Immature natural killer cell (primary cell): ENCODE data around the gene FLT3. TPM values are rescaled to one million over a fixed set of nuclear protein-coding genes. Genes with fewer than 3 reads are reported as not detected.

Source experiments
- DNase-seq, 3 donors: peaks; one replicate each; pipeline ENCODE4 v3.0.0; 2022; ENCODE audit warnings: mixed read lengths in 1 of 3
- H3K27ac Mint-ChIP-seq, 6 donors: one replicate each; pipeline ENCODE4 v1.8.0; 2020; ENCODE audit warnings: mixed read lengths in 6 of 6, mild to moderate bottlenecking in 5 of 6, inconsistent platforms in 4 of 6, moderate library complexity in 3 of 6
- H3K27me3 Mint-ChIP-seq, 3 donors: one replicate each; pipeline ENCODE4 v1.8.0; 2020 to 2021; ENCODE audit warnings: low read depth in 3 of 3, mild to moderate bottlenecking in 3 of 3, mixed read lengths in 3 of 3, moderate library complexity in 3 of 3, inconsistent platforms in 1 of 3
- H3K36me3 Mint-ChIP-seq, 3 donors: one replicate each; pipeline ENCODE4 v1.8.0; 2020; ENCODE audit warnings: mixed read lengths in 3 of 3, inconsistent platforms in 2 of 3, mild to moderate bottlenecking in 2 of 3
- H3K4me1 Mint-ChIP-seq, 2 donors: one replicate each; pipeline ENCODE4 v1.8.0; 2020; ENCODE audit warnings: inconsistent platforms in 2 of 2, mild to moderate bottlenecking in 2 of 2, mixed read lengths in 2 of 2, moderate library complexity in 1 of 2
- H3K4me3 Mint-ChIP-seq, 5 donors: one replicate each; pipeline ENCODE4 v1.8.0; 2020; ENCODE audit warnings: mild to moderate bottlenecking in 5 of 5, mixed read lengths in 5 of 5, inconsistent platforms in 3 of 5, moderate library complexity in 3 of 5
- H3K9me3 Mint-ChIP-seq, 6 donors: one replicate each; pipeline ENCODE4 v1.8.0; 2020; ENCODE audit warnings: mild to moderate bottlenecking in 6 of 6, mixed read lengths in 6 of 6, inconsistent platforms in 4 of 6, moderate library complexity in 3 of 6
- polyA plus RNA-seq, 3 donors: library from polyadenylated mRNA; unstranded; fragments of 300-500 nt; fragmentation: Illumina TruSeq; gene quantifications; one replicate each; pipeline ENCODE4 v1.2.3, GENCODE V29; 2021

FLT3 gene
- polyA plus RNA-seq, 3 donors from 2014 or later = 0.80 to 1.6 (median 1.2) TPM

DNA sequence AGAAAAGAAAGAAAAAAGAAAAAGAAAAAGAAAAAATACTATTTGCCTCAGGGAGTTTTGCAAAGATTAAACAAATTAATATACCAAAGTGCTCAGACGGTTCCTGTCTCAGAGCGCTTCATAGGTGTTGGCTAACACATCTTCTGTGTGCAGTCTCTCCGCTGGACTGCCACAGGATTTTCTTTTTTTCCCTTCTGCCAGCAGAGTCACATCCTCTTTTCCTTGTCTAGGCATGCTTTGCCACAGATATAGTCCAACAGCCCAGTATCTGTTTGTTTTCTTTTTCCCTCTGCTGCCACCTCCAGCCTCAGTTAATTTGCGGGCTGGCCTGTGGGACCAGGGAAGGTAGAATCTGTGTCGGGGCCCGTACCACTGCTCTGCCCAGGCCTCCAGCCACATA is 108.5 kb downstream of the FLT3 start:
- H3K27ac Mint-ChIP-seq = no peak overlapping the region
- no peaks in the 10 kb centered on the region for H3K36me3 Mint-ChIP-seq
- DNase-seq = no peak
- no peaks in the 10 kb centered on the region for H3K9me3 Mint-ChIP-seq
- no peak overlapping the region for H3K4me3 Mint-ChIP-seq
- H3K4me1 Mint-ChIP-seq = no peaks in the 10 kb centered on the region
- peaks cover 0 to 13% (median 2%) of the 10 kb centered on the region in 3 donors for H3K27me3 Mint-ChIP-seq

- no peak within 1 kb of the TSS for H3K27ac Mint-ChIP-seq
- no peaks in the 10 kb centered on the region for H3K36me3 Mint-ChIP-seq
- H3K9me3 Mint-ChIP-seq = no peaks in the 10 kb centered on the region
- H3K4me1 Mint-ChIP-seq = no peaks in the 10 kb centered on the region
- H3K4me3 Mint-ChIP-seq = no peak within 1 kb of the TSS
- peaks cover 0 to 6% (median 0%) of the 10 kb centered on the region in 3 donors for H3K27me3 Mint-ChIP-seq
- no peak for DNase-seq
These were observed 111.9 kb downstream of the FLT3 start, which contains the start of gene URAD for GRCh38 chr13:27988520-27988919. Gene URAD (minus strand): TSS chr13:27988693. CDS start chr13:27988637, 56 bp downstream.

DNA sequence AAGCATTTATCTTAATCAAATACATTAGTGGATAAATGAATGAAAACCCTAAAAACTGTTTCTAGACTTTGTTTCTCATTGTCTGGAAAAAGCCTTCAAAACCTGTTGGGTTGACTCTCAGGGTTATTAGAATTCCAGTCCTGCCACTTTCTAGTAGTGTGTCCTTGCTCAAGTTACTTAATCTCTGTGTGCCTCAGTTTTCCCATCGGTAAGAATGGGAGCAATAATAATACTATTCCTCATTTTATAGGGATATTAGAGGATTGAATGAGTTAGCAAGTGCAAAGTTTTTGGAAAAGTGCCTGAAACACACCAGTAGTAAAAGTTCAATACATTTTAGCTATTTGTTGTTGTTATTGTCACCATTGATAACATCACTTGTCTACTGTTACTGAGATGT is 114.8 kb downstream of the FLT3 start:
- no peak for DNase-seq
- Mint-ChIP-seq H3K4me3 (no peak overlapping the region), H3K36me3 (peaks cover 0 to 4% (median 0%) of the 10 kb centered on the region in 3 donors), H3K9me3 (no peaks in the 10 kb centered on the region), H3K27me3 (peaks cover 3 to 24% (median 4%) of the 10 kb centered on the region in 3 donors), H3K27ac (no peak overlapping the region), H3K4me1 (no peaks in the 10 kb centered on the region)

- Mint-ChIP-seq H3K9me3 (peaks cover 0 to 2% (median 0%) of the 10 kb centered on the region in 6 donors), H3K27ac (no peak overlapping the region), H3K36me3 (peaks cover 0 to 4% (median 0%) of the 10 kb centered on the region in 3 donors)
These were observed 118.0 kb downstream of the FLT3 start for GRCh38 chr13:27982361-27982760.

DNA sequence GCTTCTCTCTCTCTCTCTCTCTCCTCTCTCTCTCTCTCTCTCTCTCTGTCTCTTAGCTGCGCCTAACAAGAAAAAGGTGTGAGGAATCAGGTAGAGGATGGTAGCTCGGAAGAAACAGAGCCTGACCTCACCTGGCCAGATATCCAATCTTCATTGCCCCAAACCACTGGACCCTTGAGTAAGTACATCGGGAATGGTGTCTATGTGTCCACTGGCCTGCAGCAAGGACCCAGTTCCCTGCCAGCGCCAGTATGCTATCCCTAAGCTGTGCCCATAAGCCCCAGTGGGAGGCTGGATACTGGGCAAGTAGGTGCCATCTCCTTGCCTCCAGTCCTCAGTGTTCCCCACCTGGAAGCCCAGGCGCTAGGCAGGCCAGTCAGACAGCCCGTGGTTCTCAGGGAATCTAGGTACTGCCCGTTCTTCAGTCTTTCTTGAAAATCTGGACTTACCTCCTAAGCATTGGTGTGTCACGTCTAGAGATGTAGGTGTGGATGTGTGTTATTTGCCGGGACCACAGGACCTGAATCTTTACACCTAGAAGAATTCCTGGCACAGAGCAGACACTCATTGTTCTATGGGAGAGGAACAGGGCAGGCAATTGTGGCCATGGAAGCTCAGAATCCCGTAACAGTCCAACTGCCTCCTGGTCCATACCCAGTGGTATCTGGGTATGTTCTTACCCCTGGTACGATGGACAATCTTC is 119.2 kb downstream of the FLT3 start:
- Mint-ChIP-seq H3K4me3 (peak overlapping the region in 1 of 5 donors; percentile 46), H3K4me1 (peaks cover 0 to 6% of the 10 kb centered on the region in 2 donors), H3K36me3 (peaks cover 0 to 4% (median 0%) of the 10 kb centered on the region in 3 donors), H3K27ac (no peak overlapping the region), H3K27me3 (peaks cover 11 to 38% (median 26%) of the 10 kb centered on the region in 3 donors), H3K9me3 (peaks cover 0 to 2% (median 0%) of the 10 kb centered on the region in 6 donors)
- DNase-seq = no peak

More at GRCh38 chr13:27982361-27982760, 118.0 kb downstream of the FLT3 start:
- peaks cover 11 to 38% (median 20%) of the 10 kb centered on the region in 3 donors for H3K27me3 Mint-ChIP-seq
- H3K4me3 Mint-ChIP-seq = no peak overlapping the region
- H3K4me1 Mint-ChIP-seq = peaks cover 0 to 6% of the 10 kb centered on the region in 2 donors
- no peak for DNase-seq

DNA sequence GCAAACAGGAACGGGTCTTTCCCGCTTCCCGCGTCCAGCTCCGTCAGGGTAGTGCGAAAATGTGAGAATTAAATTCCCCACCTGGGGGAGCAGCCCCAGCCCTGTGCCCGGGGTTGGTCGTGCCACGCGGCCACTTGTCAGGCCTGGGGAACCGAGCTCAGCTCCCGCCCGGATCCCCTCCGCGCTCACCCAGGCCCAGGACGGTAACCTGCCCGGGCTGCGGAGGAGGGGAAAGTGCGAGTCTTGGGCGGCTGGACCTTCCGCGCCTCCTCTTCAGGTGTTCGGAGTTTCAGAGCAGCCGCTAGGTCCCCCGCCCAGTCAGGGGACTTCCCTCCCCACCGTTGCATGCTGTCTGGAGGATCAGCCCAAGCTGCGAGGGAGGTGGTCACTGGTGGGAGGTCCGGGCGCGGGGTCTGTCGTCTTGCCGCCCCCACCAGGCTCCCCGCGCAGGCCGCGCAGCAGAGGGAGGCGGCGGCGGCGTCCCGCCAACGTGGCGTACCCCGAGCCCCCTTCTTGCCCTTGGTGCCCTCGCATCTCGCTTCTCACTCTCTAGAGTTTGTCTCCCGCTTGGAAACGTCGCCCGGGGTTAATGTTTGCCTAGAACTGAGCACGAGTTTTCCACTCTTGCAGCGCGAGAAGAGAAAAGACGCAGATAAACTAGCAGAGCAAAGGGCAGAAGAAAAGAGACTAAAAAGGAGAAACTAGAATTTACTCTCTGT is 119.9 kb downstream of the FLT3 start:
- H3K27ac Mint-ChIP-seq = no peak overlapping the region

GRCh38 chr13:27979765-27980279 is 120.6 kb downstream of the FLT3 start:
- no peak for DNase-seq
- peaks cover 0 to 2% (median 0%) of the 10 kb centered on the region in 6 donors for H3K9me3 Mint-ChIP-seq
- H3K4me1 Mint-ChIP-seq = peaks cover 0 to 6% of the 10 kb centered on the region in 2 donors

More for the DNA sequence above, 119.9 kb downstream of the FLT3 start:
- Mint-ChIP-seq H3K4me3 (no peak overlapping the region), H3K4me1 (peaks cover 0 to 6% of the 10 kb centered on the region in 2 donors), H3K27me3 (peaks cover 11 to 41% (median 32%) of the 10 kb centered on the region in 3 donors), H3K9me3 (peaks cover 0 to 2% (median 0%) of the 10 kb centered on the region in 6 donors), H3K36me3 (peaks cover 0 to 4% (median 0%) of the 10 kb centered on the region in 3 donors)
- DNase-seq = no peak

GRCh38 chr13:27979001-27979643 is 121.3 kb downstream of the FLT3 start:
- DNase-seq = no peak
- Mint-ChIP-seq H3K27me3 (peaks cover 11 to 43% (median 42%) of the 10 kb centered on the region in 3 donors), H3K36me3 (peaks cover 0 to 4% (median 0%) of the 10 kb centered on the region in 3 donors), H3K27ac (no peak overlapping the region), H3K4me3 (peak overlapping the region in 1 of 5 donors; percentile 46), H3K9me3 (peaks cover 0 to 2% (median 0%) of the 10 kb centered on the region in 6 donors), H3K4me1 (peaks cover 0 to 6% of the 10 kb centered on the region in 2 donors)

More at GRCh38 chr13:27979765-27980279, 120.6 kb downstream of the FLT3 start:
- H3K36me3 Mint-ChIP-seq = peaks cover 0 to 4% (median 0%) of the 10 kb centered on the region in 3 donors
- H3K4me3 Mint-ChIP-seq = no peak overlapping the region
- H3K27me3 Mint-ChIP-seq = peaks cover 11 to 45% (median 38%) of the 10 kb centered on the region in 3 donors
- H3K27ac Mint-ChIP-seq = no peak overlapping the region

GRCh38 chr13:27978301-27978968 is 121.9 kb downstream of the FLT3 start:
- no peak overlapping the region for H3K27ac Mint-ChIP-seq
- peaks cover 0 to 4% (median 0%) of the 10 kb centered on the region in 3 donors for H3K36me3 Mint-ChIP-seq
- no peak overlapping the region for H3K4me3 Mint-ChIP-seq
- H3K27me3 Mint-ChIP-seq = peaks cover 11 to 43% (median 42%) of the 10 kb centered on the region in 3 donors
- DNase-seq = no peak
- peaks cover 0 to 6% of the 10 kb centered on the region in 2 donors for H3K4me1 Mint-ChIP-seq
- H3K9me3 Mint-ChIP-seq = peaks cover 0 to 2% (median 0%) of the 10 kb centered on the region in 6 donors

- Mint-ChIP-seq H3K9me3 (peaks cover 0 to 2% (median 0%) of the 10 kb centered on the region in 6 donors), H3K36me3 (peaks cover 0 to 4% (median 0%) of the 10 kb centered on the region in 3 donors), H3K27ac (no peak overlapping the region), H3K4me3 (no peak overlapping the region), H3K27me3 (peaks cover 8 to 42% (median 41%) of the 10 kb centered on the region in 3 donors), H3K4me1 (peaks cover 0 to 6% of the 10 kb centered on the region in 2 donors)
- DNase-seq = no peak
These were observed 122.7 kb downstream of the FLT3 start for GRCh38 chr13:27977476-27978300.

DNA sequence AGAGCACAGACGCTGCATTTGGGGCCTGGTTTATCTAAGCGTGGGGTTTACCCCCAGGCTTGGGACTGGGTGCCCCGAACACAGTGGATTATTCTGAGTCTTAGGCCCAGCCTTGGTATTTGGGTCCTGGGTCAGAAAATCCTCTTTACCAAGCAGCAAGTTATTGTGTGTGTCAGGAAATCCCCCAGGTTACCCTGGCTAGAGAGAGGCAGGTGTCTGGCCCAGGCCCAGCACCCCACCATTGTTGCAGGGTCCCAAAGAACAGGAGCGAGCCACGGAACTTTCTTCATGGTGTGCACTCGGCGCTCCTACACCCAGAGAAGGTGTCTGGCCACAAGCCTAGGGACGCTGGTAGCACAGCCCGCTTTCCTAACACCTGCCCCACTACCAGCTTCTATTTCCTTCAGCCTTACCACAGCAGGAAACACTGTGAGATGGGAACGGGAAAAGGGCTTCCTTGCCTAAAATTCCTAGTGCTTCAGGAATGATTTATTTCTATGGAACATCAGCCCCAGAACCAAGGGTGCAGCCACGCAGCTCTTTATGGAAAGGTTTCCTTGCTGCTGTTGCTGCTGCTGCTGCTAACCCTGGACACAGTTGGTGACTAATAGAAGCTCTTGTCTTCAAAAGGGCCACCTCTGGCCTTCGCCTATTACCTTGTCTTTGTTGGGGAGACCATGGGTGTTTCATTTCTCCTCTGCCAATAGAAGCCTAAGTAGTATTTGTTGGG is 123.8 kb downstream of the FLT3 start:
- H3K27ac Mint-ChIP-seq = no peak overlapping the region
- H3K9me3 Mint-ChIP-seq = peaks cover 0 to 2% (median 0%) of the 10 kb centered on the region in 6 donors
- no peaks in the 10 kb centered on the region for H3K36me3 Mint-ChIP-seq
- peaks cover 0 to 6% of the 10 kb centered on the region in 2 donors for H3K4me1 Mint-ChIP-seq
- DNase-seq = no peak
- H3K4me3 Mint-ChIP-seq = no peak overlapping the region
- peaks cover 7 to 39% (median 38%) of the 10 kb centered on the region in 3 donors for H3K27me3 Mint-ChIP-seq
